Endothelial cell (in vitro differentiated cells): ENCODE data around the gene NTM. TPM values are rescaled to one million over a fixed set of nuclear protein-coding genes. Genes with fewer than 3 reads are reported as not detected.

Experiments used
- DNase-seq: peaks from one replicate; pipeline ENCODE4 v3.0.0; 2021; ENCODE audit warnings: low spot score
- H3K27ac Mint-ChIP-seq: one replicate; pipeline ENCODE4 v1.8.0; 2021; ENCODE audit warnings: mixed read lengths, inconsistent platforms; ENCODE audit not compliant: unreplicated experiment
- H3K27me3 Mint-ChIP-seq: one replicate; pipeline ENCODE4 v1.8.0; 2021; ENCODE audit warnings: mild to moderate bottlenecking, moderate library complexity, mixed read lengths, inconsistent platforms; ENCODE audit not compliant: unreplicated experiment
- H3K36me3 Mint-ChIP-seq: one replicate; pipeline ENCODE4 v1.8.0; 2021; ENCODE audit warnings: mild to moderate bottlenecking, low read depth, mixed read lengths, inconsistent platforms; ENCODE audit not compliant: unreplicated experiment
- H3K4me1 Mint-ChIP-seq: one replicate; pipeline ENCODE4 v1.8.0; 2021; ENCODE audit warnings: mild to moderate bottlenecking, mixed read lengths, inconsistent platforms; ENCODE audit not compliant: unreplicated experiment
- H3K4me3 Mint-ChIP-seq: one replicate; pipeline ENCODE4 v1.8.0; 2021; ENCODE audit warnings: mild to moderate bottlenecking, mixed read lengths, inconsistent platforms; ENCODE audit not compliant: unreplicated experiment
- H3K9me3 Mint-ChIP-seq: one replicate; pipeline ENCODE4 v1.8.0; 2021; ENCODE audit warnings: mixed read lengths, inconsistent platforms; ENCODE audit not compliant: unreplicated experiment
- CTCF ChIP-seq: fragments of 200-600 bp; sonication (generic); IDR thresholded peaks from one replicate; pipeline ENCODE4 v1.5.0; 2021; ENCODE audit warnings: antibody characterized with exemption; ENCODE audit not compliant: unreplicated experiment
- total RNA-seq: library from RNA; stranded (reverse); fragmentation: NEBNext Ultra II Directional; extraction: Animal tissue kit (Norgen Biotek cat#: 25700); gene quantifications from one replicate; pipeline ENCODE4 v1.2.1, GENCODE V29; 2021; ENCODE audit not compliant: unreplicated experiment

The NTM gene
- total RNA-seq, 1 donor from 2014 or later, result 3.6 TPM

GRCh38 chr11:131792243-131792642, 421.8 kb downstream of the NTM start:
- H3K4me1 Mint-ChIP-seq, result peaks cover 12% of the 10 kb centered on the region
- TF ChIP-seq CTCF, result no peak
- DNase-seq, result no peak
- H3K27me3 Mint-ChIP-seq, result no peaks in the 10 kb centered on the region
- no peak overlapping the region for H3K27ac Mint-ChIP-seq
- H3K4me3 Mint-ChIP-seq, result no peak overlapping the region
- H3K9me3 Mint-ChIP-seq, result no peaks in the 10 kb centered on the region
- H3K36me3 Mint-ChIP-seq, result no peaks in the 10 kb centered on the region

- no peak for TF ChIP-seq CTCF
- Mint-ChIP-seq H3K4me3 (no peak overlapping the region), H3K36me3 (no peaks in the 10 kb centered on the region), H3K27ac (no peak overlapping the region), H3K27me3 (no peaks in the 10 kb centered on the region), H3K9me3 (no peaks in the 10 kb centered on the region), H3K4me1 (peaks cover 12% of the 10 kb centered on the region)
- DNase-seq, result no peak
These were observed 425.7 kb downstream of the NTM start for GRCh38 chr11:131796089-131796488.

- Mint-ChIP-seq H3K9me3 (no peaks in the 10 kb centered on the region), H3K27me3 (no peaks in the 10 kb centered on the region), H3K4me3 (no peak overlapping the region), H3K27ac (no peak overlapping the region), H3K4me1 (peaks cover 12% of the 10 kb centered on the region), H3K36me3 (no peaks in the 10 kb centered on the region)
- no peak for DNase-seq
- TF ChIP-seq CTCF, result no peak
These were observed 426.1 kb downstream of the NTM start for GRCh38 chr11:131796541-131796940.

- Mint-ChIP-seq H3K27me3 (no peaks in the 10 kb centered on the region), H3K4me3 (no peak overlapping the region)
These were observed 430.0 kb downstream of the NTM start for GRCh38 chr11:131800452-131800851.

More at GRCh38 chr11:131800452-131800851, 430.0 kb downstream of the NTM start:
- Mint-ChIP-seq H3K27ac (no peak overlapping the region), H3K36me3 (no peaks in the 10 kb centered on the region), H3K9me3 (no peaks in the 10 kb centered on the region), H3K4me1 (peaks cover 12% of the 10 kb centered on the region)
- no peak for DNase-seq
- TF ChIP-seq CTCF, result no peak
